Progenitor cell of endocrine pancreas (in vitro differentiated cells): ENCODE results near the gene MRPL23. TPM values are rescaled to one million over a fixed set of nuclear protein-coding genes. Genes with fewer than 3 reads are reported as not detected.

Source experiments
- DNase-seq: peaks from one replicate; pipeline ENCODE4 v3.0.0; 2021; ENCODE audit warnings: low spot score; ENCODE audit not compliant: unreplicated experiment
- H3K27ac Mint-ChIP-seq: 2 replicates; pipeline ENCODE4 v1.8.0; 2021; ENCODE audit warnings: mild to moderate bottlenecking, moderate library complexity, mixed read lengths
- H3K27me3 Mint-ChIP-seq: 2 replicates; pipeline ENCODE4 v1.8.0; 2021; ENCODE audit warnings: mixed read lengths
- H3K36me3 Mint-ChIP-seq: 2 replicates; pipeline ENCODE4 v1.8.0; 2022; ENCODE audit warnings: mixed read lengths; ENCODE audit not compliant: insufficient read depth
- H3K4me1 Mint-ChIP-seq: 2 replicates; pipeline ENCODE4 v1.8.0; 2021; ENCODE audit warnings: low read depth, mixed read lengths
- H3K4me3 Mint-ChIP-seq: 2 replicates; pipeline ENCODE4 v1.8.0; 2021; ENCODE audit warnings: low read depth, mild to moderate bottlenecking, moderate library complexity, mixed read lengths
- H3K9me3 Mint-ChIP-seq: 2 replicates; pipeline ENCODE4 v1.8.0; 2021; ENCODE audit warnings: low read depth, mixed read lengths
- CTCF ChIP-seq: fragments of 200-600 bp; sonication (generic); IDR thresholded peaks from one replicate; pipeline ENCODE4 v1.5.0; 2021; ENCODE audit warnings: antibody characterized with exemption, mild to moderate bottlenecking; ENCODE audit not compliant: unreplicated experiment
- total RNA-seq: library from RNA; stranded (reverse); gene quantifications from 2 replicates; pipeline ENCODE4 v1.2.1, GENCODE V29; 2021

Gene MRPL23
- total RNA-seq, 1 donor from 2014 or later: 38.1 TPM

GRCh38 chr11:1908618-1909017, 38.5 kb upstream of the MRPL23 start:
- Mint-ChIP-seq H3K9me3 (no peaks in the 10 kb centered on the region), H3K4me3 (no peak overlapping the region), H3K27me3 (peaks cover 36% of the 10 kb centered on the region), H3K36me3 (no peaks in the 10 kb centered on the region), H3K27ac (no peak overlapping the region), H3K4me1 (peaks cover 6% of the 10 kb centered on the region)
- DNase-seq: no peak
- TF ChIP-seq CTCF: no peak

DNA sequence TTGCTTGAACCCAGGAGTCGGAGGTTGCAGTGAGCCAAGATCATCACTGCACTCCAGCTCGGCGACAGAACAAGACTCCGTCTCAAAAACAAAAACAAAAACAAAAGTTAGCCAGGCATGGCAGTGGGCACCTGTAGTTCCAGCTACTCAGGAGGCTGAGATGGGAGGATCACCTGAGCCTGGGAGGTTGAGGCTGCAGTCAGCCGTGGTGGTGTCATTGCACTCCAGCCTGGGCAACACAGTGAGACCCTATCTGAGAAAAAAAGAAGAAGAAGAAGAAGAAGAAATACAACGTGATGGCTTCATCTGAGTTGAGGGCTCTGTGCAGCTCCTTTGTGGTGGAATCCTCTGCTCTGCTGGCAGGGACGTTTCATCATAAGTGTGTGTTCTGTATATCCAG, 37.6 kb upstream of the MRPL23 start:
- peaks cover 6% of the 10 kb centered on the region for H3K4me1 Mint-ChIP-seq
- no peak for DNase-seq
- H3K36me3 Mint-ChIP-seq: no peaks in the 10 kb centered on the region
- no peak for TF ChIP-seq CTCF
- no peaks in the 10 kb centered on the region for H3K9me3 Mint-ChIP-seq
- H3K27ac Mint-ChIP-seq: no peak overlapping the region
- H3K4me3 Mint-ChIP-seq: no peak overlapping the region
- H3K27me3 Mint-ChIP-seq: peaks cover 41% of the 10 kb centered on the region

DNA sequence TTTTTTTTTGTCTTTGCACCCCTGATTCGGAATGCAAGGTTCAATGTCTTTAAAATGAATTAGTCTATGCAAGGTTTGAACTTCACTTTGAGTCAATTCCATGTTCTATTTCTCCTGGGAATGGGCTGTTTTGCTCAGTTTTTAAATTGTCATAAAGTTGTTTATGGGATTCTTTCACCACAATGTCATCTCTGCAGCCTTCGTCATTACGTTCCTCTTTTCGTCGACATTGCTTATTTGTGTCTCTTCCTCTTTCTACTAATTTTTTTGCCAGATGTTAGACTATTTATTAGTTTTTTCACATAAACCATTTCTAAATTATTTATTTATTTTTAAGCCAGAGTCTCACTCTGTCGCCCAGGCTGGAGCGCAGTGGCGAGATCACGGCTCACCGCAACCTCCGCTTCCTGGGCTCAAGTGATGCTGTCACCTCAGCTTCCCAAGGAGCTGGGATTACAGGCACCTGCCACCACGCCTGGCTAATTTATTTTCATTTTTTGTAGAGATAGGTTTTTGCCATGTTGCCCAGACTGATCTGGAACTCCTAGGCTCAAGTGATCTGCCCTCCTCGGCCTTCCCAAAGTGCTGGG, 34.7 kb upstream of the MRPL23 start:
- Mint-ChIP-seq H3K27me3 (peaks cover 34% of the 10 kb centered on the region), H3K27ac (no peak overlapping the region), H3K9me3 (no peaks in the 10 kb centered on the region), H3K36me3 (no peaks in the 10 kb centered on the region), H3K4me1 (peaks cover 2% of the 10 kb centered on the region), H3K4me3 (no peak overlapping the region)
- no peak for TF ChIP-seq CTCF
- no peak for DNase-seq

DNA sequence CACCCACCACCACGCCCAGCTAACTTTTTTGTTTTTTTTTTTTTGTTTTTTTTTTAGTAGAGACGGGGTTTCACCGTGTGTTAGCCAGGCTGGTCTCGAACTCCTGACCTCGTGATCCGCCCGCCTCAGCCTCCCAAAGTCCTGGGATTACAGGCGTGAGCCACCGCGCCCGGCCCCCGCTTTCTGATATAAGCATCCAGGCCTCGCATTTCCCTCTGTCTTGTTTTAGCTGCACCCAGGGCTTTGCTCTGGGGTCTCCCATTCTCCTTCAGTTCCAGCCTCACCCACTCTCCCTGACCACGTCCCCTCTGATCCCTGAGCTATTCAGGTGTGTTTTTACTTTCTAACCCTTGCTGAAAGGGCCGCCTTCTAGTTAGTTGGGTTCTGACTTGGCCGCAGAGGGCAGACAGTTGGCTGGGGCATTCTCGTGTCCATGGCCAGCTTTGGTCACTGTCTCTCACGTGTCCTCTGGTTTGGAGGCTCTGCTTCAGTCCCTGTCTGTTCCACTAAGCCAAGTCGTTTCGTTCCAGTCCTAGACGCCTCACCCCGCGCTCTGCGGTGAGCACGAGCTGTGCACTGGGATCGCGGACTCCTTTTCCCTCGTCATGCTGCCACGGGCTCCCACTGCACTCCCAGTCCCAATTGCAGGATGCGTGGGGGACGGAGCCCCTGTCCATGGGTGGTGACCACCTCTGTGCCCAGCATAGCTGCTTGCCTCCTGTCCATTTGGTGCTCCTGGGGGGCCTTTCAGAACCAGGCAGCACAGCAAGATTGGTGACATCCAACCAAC, 33.7 kb upstream of the MRPL23 start:
- Mint-ChIP-seq H3K4me3 (no peak overlapping the region), H3K27me3 (peaks cover 29% of the 10 kb centered on the region), H3K9me3 (no peaks in the 10 kb centered on the region), H3K4me1 (peaks cover 2% of the 10 kb centered on the region), H3K27ac (no peak overlapping the region), H3K36me3 (no peaks in the 10 kb centered on the region)
- no peak for DNase-seq
- no peak for TF ChIP-seq CTCF

GRCh38 chr11:1915795-1916131, 31.4 kb upstream of the MRPL23 start:
- no peak overlapping the region for H3K27ac Mint-ChIP-seq
- no peak overlapping the region for H3K4me3 Mint-ChIP-seq
- no peak for DNase-seq
- no peaks in the 10 kb centered on the region for H3K9me3 Mint-ChIP-seq
- no peaks in the 10 kb centered on the region for H3K36me3 Mint-ChIP-seq
- no peak for TF ChIP-seq CTCF
- no peaks in the 10 kb centered on the region for H3K4me1 Mint-ChIP-seq
- H3K27me3 Mint-ChIP-seq: peaks cover 23% of the 10 kb centered on the region
